NCI-H2107 treated with DMSO at 0.1 percent for 48 hours (cell line): ENCODE measurements around the gene EFNA5.

ENCODE experiments used
- DNase-seq: peaks from one replicate; lab custom pipeline; 2025; ENCODE audit not compliant: unreplicated experiment; lab: John Stamatoyannopoulos, UW

The EFNA5 gene

GRCh38 chr5:107341376-107342084 lies 329.2 kb downstream of the EFNA5 start:
- DNase-seq, result no peak

GRCh38 chr5:107340631-107341030 lies 330.1 kb downstream of the EFNA5 start:
- DNase-seq, result no peak

GRCh38 chr5:107338335-107338734 lies 332.4 kb downstream of the EFNA5 start:
- DNase-seq, result no peak

- no peak for DNase-seq
Observed at GRCh38 chr5:107337281-107337680, 333.5 kb downstream of the EFNA5 start.

GRCh38 chr5:107331882-107332281 lies 338.9 kb downstream of the EFNA5 start:
- no peak for DNase-seq

GRCh38 chr5:107331312-107331711 lies 339.4 kb downstream of the EFNA5 start:
- DNase-seq, result no peak

- no peak for DNase-seq
Observed at GRCh38 chr5:107330903-107331302, 339.8 kb downstream of the EFNA5 start.

GRCh38 chr5:107329850-107330249 lies 340.9 kb downstream of the EFNA5 start:
- no peak for DNase-seq
